Right atrium auricular region (tissue), 2 donors: Measurements from ENCODE around the gene CYP27C1. TPM values are rescaled to one million over a fixed set of nuclear protein-coding genes. Genes with fewer than 3 reads are reported as not detected.

Experiments used
- DNase-seq: peaks from one replicate; pipeline ENCODE4 v3.0.0-alpha.2; 2019; ENCODE audit warnings: low spot score
- H3K27ac ChIP-seq, 2 donors: fragments of 200-600 bp; sonication (generic); 1 replicate in 1 of 2; 2 replicates in 1 of 2; pipeline ENCODE4 v1.5.1; 2016 to 2019
- H3K27me3 ChIP-seq, 2 donors: fragments of 200-600 bp; sonication (generic); one replicate each; pipeline versions ENCODE4 v1.5.1 to v1.6.0; 2017 to 2019
- H3K36me3 ChIP-seq: fragments of 200-600 bp; sonication (generic); one replicate; pipeline ENCODE4 v1.5.1; 2016
- H3K4me1 ChIP-seq, 2 donors: fragments of 200-600 bp; sonication (generic); one replicate each; pipeline versions ENCODE4 v1.5.1 to v1.6.0; 2017 to 2019
- H3K4me3 ChIP-seq, 2 donors: fragments of 200-600 bp; sonication (generic); 1 replicate in 1 of 2; 2 replicates in 1 of 2; pipeline ENCODE4 v1.5.1; 2017 to 2019; ENCODE audit warnings: mild to moderate bottlenecking in 1 of 2, moderate library complexity in 1 of 2
- H3K9me3 ChIP-seq, 2 donors: fragments of 200-600 bp; sonication (generic); one replicate each; pipeline ENCODE4 v1.5.1; 2019
- CTCF ChIP-seq, 2 donors: fragments of 200-600 bp; sonication (generic); IDR thresholded peaks; one replicate each; pipeline ENCODE4 v1.5.1; 2019; ENCODE audit warnings: antibody characterized with exemption in 2 of 2
- total RNA-seq, 2 donors: library from RNA; depleted of rRNA; stranded (reverse); fragments of >200 nt; gene quantifications; one replicate each; pipeline ENCODE4 v1.1.0, GENCODE V29; 2016

CYP27C1 gene
- total RNA-seq, 2 donors from 2014 or later = 0.24 TPM; not detected in 1

GRCh38 chr2:127193164-127193966, 26.7 kb downstream of the CYP27C1 start:
- no peak overlapping the region for H3K27ac ChIP-seq
- no peaks in the 10 kb centered on the region for H3K36me3 ChIP-seq
- H3K9me3 ChIP-seq = no peaks in the 10 kb centered on the region
- H3K4me3 ChIP-seq = no peak overlapping the region
- no peak for TF ChIP-seq CTCF (IDR thresholded peaks at IDR 0.05)
- peak; percentile 58 for DNase-seq
- peaks cover 0 to 3% of the 10 kb centered on the region in 2 donors for H3K4me1 ChIP-seq
- no peaks in the 10 kb centered on the region for H3K27me3 ChIP-seq

- Histone ChIP-seq H3K36me3 (no peaks in the 10 kb centered on the region), H3K27me3 (no peaks in the 10 kb centered on the region), H3K27ac (no peak overlapping the region), H3K4me3 (no peak overlapping the region), H3K9me3 (no peaks in the 10 kb centered on the region), H3K4me1 (peaks cover 0 to 3% of the 10 kb centered on the region in 2 donors)
- TF ChIP-seq CTCF (IDR thresholded peaks at IDR 0.05) = no peak
- DNase-seq = no peak
These were observed 28.5 kb downstream of the CYP27C1 start for GRCh38 chr2:127191331-127192219.

- Histone ChIP-seq H3K27ac (no peak overlapping the region), H3K4me1 (no peaks in the 10 kb centered on the region), H3K9me3 (no peaks in the 10 kb centered on the region), H3K4me3 (no peak overlapping the region), H3K36me3 (no peaks in the 10 kb centered on the region), H3K27me3 (no peaks in the 10 kb centered on the region)
- DNase-seq = no peak
- TF ChIP-seq CTCF (IDR thresholded peaks at IDR 0.05) = no peak
These were observed 31.3 kb downstream of the CYP27C1 start for GRCh38 chr2:127188797-127189196.

- TF ChIP-seq CTCF (IDR thresholded peaks at IDR 0.05) = no peak
- peak; percentile 53 for DNase-seq
- no peaks in the 10 kb centered on the region for H3K4me1 ChIP-seq
- no peak overlapping the region for H3K4me3 ChIP-seq
- H3K27me3 ChIP-seq = no peaks in the 10 kb centered on the region
- no peaks in the 10 kb centered on the region for H3K36me3 ChIP-seq
- H3K27ac ChIP-seq = no peak overlapping the region
- H3K9me3 ChIP-seq = no peaks in the 10 kb centered on the region
These were observed 32.3 kb downstream of the CYP27C1 start for GRCh38 chr2:127187831-127188230.

GRCh38 chr2:127187081-127187775, 32.9 kb downstream of the CYP27C1 start:
- TF ChIP-seq CTCF (IDR thresholded peaks at IDR 0.05) = no peak
- Histone ChIP-seq H3K4me1 (no peaks in the 10 kb centered on the region), H3K36me3 (no peaks in the 10 kb centered on the region), H3K9me3 (no peaks in the 10 kb centered on the region), H3K27me3 (no peaks in the 10 kb centered on the region), H3K27ac (no peak overlapping the region), H3K4me3 (no peak overlapping the region)
- peak; percentile 48 for DNase-seq
